ENCODE measurements around the gene ZNF768. TPM values are rescaled to one million over a fixed set of nuclear protein-coding genes. Genes with fewer than 3 reads are reported as not detected.

ZNF768 gene
- total RNA-seq, 1 donor from 2014 or later: 17.9 TPM

Other genes with a start within 250 kb of the ZNF768 start
- 31.6 and 31.9 TPM in 2 replicates for gene CD2BP2, start 171.3 kb downstream of the ZNF768 start, total RNA-seq
- gene TBC1D10B, start 156.1 kb downstream of the ZNF768 start, total RNA-seq: 16.6 and 22.4 TPM in 2 replicates
- gene MYL11, start 151.8 kb downstream of the ZNF768 start, total RNA-seq: not detected in 2 replicates
- 0.20 TPM in 1 of 2 replicates, not detected in the other for gene SEPTIN1, start 144.0 kb downstream of the ZNF768 start, total RNA-seq
- 11.1 and 11.6 TPM in 2 replicates for gene ZNF48, start 131.1 kb downstream of the ZNF768 start, total RNA-seq
- 8.3 and 10.5 TPM in 2 replicates for gene ZNF771, start 119.0 kb downstream of the ZNF768 start, total RNA-seq
- 54.8 and 57.5 TPM in 2 replicates for gene DCTPP1, start 96.5 kb downstream of the ZNF768 start, total RNA-seq
- gene SEPHS2, start 80.7 kb downstream of the ZNF768 start, total RNA-seq: 11.8 and 17.9 TPM in 2 replicates
- gene ITGAL, start 53.8 kb downstream of the ZNF768 start, total RNA-seq: not detected in 2 replicates
- gene ZNF747, start 8.3 kb upstream of the ZNF768 start, total RNA-seq: 4.8 and 7.7 TPM in 2 replicates
- gene ZNF764, start 31.8 kb upstream of the ZNF768 start, total RNA-seq: 2.0 and 3.2 TPM in 2 replicates
- 5.0 and 5.4 TPM in 2 replicates for gene ZNF688, start 45.1 kb upstream of the ZNF768 start, total RNA-seq
- 5.4 and 9.9 TPM in 2 replicates for gene ZNF785, start 59.1 kb upstream of the ZNF768 start, total RNA-seq
- gene ZNF689, start 83.8 kb upstream of the ZNF768 start, total RNA-seq: 3.1 and 4.0 TPM in 2 replicates
- 4.1 and 4.4 TPM in 2 replicates for gene PRR14, start 124.4 kb upstream of the ZNF768 start, total RNA-seq
- gene FBRS, start 131.9 kb upstream of the ZNF768 start, total RNA-seq: 7.8 and 13.3 TPM in 2 replicates
- gene SRCAP, start 172.6 kb upstream of the ZNF768 start, total RNA-seq: 16.6 and 24.8 TPM in 2 replicates
- 8.9 and 10.7 TPM in 2 replicates for gene PHKG2, start 221.9 kb upstream of the ZNF768 start, total RNA-seq
- 0.40 and 0.87 TPM in 2 replicates for gene CFAP119, start 235.5 kb upstream of the ZNF768 start, total RNA-seq
- 32.7 and 42.5 TPM in 2 replicates for gene RNF40, start 235.8 kb upstream of the ZNF768 start, total RNA-seq